GM18517 (cell line): ENCODE data around the gene MLST8.
"Not testable (repeated sequence)": the region's sequence is repeated elsewhere in the genome, so short reads cannot be mapped to it uniquely, and the experiment has no call there.

Source experiments
- ATAC-seq: cut with Tn5 transposase; IDR thresholded peaks from one replicate; pipeline ENCODE4 v1.9.1; 2021; ENCODE audit warnings: mild to moderate bottlenecking, moderate library complexity; ENCODE audit not compliant: unreplicated experiment

Gene MLST8

DNA sequence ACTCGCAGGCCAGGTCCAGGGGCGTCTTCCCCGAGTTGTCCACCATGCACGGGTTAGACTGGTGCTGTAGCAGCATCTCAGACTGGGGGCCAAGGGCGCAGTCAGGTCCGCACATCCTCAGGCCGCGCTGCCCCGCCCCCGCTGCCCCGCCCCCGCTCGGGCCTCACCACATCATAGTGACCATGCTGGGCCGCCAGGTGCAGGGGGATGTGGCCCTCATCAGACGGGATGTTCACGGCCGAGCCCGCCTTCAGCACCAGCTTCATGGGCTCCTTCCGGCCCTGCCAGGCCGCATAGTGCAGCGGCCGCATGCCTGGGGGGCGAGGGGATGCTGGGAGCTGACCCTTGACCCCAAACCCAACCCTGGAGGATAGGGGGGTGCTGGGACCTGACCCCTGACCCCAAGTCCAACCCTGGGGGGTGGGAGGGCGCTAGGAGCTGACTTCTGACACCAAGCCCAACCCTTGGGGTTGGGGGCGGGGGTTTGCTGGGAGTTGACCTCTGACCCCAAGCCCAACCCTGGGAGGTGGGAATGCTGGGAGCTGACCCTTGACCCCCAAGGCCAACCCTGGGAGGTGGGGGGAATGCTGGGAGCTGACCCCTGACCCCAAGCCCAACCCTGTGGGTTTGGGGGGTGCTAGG lies 15.9 kb upstream of the MLST8 start:
- ATAC-seq = no peak

DNA sequence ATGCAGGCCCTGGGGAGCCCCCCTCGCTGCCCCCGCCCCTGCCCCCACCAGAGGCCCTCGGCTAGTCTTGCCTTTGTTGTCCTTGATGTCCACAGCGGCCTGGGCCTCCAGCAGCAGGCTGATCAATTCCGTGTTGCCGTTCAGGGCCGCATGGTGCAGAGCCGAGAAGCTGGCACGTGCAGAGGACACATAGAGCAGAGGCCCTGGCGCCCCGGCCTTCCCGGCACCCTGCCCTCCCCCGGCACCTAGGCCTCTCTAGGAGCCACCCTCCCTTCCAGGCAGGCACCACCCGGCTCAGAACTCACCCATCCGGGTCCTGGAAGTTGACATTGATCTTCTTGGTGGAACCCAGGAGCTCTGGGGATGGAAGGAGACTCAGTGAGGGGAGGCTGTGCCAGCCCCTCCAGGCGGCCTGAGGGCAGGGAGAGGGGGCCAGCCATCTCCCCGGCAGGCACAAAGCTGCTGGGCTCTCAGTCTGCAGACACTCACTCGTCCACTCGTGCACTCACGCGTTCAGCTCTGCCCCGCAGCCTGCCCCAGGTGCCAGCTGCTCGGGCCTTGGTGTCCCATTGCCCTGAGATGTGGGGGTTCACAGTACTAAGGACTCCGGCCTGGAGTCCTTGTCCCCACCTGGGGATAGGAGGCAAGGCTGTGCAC lies 15.1 kb upstream of the MLST8 start:
- ATAC-seq = no peak

DNA sequence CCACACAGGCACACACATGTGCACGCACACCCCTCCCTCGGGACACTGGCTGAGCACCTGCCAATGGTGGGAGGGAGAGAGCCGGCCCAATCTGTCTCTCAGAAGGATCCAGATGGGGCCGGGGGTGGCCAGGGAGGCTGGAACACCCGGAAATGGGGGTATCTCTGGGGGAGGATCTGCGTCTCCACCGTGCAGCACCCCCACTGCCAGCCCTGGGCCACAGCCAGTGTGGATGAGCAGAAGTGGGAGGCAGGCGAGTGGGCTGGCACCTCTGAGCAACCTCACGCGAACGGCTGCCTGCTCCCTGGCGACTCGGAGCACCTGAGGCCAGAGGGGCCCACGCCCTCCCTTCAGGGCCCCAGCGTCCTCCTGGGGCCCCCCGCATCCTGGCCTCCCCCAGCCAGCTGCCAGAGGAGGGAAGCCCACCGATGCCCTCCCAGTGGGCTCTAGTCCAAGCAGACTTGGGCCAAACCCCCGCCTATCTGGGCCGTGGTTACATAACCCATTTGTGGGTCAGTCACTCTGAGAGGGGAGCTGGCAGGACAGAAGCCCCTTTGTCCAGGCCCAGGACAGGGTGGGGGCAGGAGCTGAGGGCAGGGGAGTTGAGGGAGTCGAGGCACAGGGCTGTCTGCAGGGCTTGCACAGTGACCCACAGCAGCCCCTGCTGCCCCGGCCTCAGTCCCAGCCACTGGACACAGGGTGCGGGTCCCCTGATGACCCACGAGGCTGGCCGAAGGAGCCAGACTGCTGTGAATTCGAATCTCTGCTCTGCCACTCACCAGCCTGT lies 14.4 kb upstream of the MLST8 start:
- no peak for ATAC-seq

DNA sequence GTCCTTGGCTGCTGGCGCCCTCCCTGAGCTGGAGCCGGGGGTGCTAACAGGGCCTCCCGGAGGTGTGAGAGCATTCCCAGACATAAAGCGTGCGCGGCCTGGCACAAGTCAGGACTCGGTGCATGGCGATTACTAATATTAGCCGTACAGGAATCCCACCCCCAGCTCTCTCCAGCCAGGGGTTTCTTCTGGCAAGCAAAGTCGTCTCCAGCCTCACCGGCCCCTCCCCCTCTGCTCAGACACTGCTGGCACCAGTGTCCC lies 13.9 kb upstream of the MLST8 start:
- ATAC-seq = no peak

DNA sequence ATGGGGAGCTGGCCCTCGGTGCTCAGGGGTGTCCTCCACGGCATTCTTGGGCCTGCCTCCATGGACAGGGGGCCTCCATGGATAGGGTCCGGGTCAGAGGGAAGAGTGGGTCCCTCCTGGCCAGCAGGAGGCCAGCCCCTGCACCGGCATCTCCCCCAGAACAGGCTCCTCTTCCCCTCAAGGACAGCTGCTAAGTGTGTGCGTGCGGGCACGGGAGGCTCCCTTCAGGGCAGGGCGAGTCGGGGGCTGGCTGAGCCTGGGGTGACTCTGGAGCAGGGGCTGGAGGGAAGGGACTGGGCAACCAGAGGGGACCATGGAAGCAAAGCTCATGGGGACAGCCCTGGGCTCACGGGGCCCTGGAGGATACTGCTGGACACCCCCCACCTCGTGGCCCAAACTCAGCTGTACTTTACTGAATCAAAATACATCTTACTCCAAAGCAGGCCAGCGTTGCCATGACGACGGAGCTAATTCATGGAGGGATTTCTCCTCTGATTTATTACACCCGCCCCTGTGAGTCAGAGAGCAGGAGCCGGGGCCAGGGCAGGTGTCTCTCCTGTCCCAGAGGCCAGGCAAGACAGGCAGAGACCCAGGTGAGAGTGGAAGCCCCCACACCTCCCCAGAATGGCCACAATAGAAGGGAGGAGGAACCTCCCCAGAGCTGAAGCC lies 11.0 kb upstream of the MLST8 start:
- no peak for ATAC-seq

DNA sequence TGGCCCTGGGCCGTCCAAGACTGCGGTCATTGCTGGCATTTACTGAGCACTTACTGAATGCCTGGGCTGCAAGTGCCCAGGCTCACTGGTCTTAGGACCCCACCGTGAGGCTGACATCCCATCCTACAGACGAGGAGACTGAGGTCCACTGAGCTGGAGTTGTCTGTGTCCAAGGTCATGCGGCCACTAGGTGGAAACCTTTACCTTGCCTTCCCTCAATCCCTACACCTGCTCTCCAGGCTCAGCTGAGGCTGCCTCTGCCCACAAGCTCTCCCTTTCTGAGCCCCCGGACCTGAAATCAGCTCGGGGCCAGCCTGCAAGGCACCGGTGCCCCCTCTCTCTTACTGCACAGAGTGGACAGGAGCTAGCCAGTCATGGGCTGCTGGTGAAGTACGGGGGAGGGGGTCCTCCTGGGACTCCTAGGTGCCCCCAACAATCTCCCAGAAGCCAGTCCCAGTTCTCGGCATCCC lies 10.4 kb upstream of the MLST8 start:
- ATAC-seq = no peak

DNA sequence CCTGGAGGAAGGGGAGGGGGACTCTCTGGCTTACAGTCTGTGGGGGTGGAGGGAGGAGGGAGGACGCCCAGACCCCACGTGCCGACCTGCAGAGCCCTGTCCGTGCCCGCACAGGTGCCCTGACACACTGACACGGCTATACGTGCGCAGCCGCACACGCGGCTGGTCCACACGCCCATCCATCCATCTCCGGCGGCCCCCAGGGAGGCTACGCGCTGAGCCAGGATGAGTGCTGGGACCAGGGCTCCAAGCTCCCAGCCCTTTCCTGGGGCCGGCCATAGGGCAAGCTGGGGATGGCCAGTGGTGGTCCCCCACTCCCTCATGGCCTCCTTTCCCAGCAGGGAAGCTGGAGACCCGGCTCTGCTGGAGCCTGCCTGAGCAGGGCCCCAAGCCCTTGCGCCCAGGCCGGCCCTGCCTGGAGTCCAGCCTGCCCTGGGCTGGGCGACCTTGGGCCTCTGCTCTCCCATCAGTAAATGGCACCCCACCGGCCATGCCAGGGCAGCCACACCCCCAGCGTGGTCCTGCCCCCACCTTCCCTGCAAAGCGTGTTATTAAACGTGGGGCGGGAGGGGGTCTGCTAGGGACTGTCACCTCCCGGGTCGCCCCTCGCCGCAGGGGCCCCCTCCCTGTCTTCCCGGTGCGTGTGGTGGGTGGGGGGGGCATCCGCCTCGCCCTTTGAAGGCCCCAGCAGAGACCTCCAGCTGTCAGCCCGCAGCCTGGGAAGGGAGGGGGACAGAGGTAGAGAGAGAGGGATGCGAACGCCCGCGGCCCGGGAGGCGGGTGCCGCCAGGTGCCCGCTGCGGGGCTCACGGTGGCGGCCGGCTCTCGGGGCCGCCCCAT lies 9.7 kb upstream of the MLST8 start:
- no peak for ATAC-seq

DNA sequence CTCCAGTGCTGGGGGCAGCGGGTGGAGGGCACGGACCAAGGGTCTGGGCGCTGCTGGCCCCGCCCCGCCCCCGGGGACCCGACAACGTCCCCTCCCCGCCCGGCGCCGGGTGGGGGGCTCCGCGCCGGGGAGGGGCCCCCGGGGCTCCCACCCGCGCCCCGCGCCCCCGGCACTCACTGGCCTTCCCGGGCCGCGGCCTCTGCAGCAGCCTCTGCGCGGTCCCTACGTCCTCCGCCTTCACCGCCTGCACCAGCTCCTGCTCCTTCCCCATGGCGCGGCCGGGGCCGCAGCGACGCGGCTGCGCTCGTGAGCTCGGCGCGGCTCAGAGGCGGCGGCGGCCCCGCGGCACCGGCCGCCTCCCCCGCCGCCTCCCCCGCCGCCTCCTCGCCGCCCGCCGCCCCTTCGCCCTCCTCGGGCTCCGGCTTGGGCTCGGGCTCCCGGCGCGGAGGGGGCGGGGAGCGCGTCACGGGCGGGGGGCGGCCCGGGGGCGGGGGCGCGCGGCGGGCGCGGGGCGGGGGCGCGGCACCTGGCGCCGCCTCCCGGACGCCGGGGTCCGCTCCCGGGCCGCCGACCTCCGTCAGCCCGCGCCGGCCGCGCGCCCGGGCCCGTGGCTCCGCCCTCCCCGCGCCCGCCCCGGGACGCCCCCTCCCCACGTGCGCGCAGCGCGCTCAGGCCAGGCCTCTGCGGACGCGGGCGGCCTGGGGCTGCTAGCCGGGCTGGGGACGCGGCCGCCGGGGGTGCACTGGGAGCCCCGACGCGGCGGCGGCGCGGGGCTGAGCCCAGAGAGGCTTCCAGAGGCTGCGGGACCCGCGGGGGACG lies 8.9 kb upstream of the MLST8 start, which contains the start of gene CASKIN1:
Gene CASKIN1 (minus strand): TSS at position 444 of the 819 bp plus-strand sequence. CDS start 173 bp downstream, at position 271.
- no peak for ATAC-seq

DNA sequence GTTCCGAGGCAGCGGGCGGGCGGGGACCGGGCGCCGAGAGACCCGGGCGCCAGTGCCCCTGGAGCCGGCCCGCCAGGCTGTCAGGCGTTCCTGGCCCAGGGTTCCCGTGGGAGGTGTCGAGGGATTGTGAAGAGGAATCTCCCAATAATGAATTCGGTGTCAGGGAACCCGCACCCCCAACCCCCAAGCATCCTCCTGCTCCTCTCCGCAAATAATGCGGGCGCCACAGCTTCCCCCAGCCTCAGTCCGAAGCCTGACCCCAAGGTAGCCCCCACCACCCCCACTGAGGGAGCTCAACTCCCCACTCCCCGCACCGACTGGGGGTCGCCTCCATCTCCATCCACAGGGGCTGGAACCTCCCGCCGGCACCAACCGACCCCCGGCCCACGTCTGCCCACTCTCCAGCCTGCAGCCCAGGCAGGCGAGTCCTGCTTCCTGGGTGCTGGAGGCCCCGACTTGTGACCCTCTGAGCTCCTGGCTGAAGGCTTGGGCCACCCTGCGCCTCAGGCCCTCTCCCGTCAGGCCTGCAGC lies 8.2 kb upstream of the MLST8 start:
- ATAC-seq = no peak

DNA sequence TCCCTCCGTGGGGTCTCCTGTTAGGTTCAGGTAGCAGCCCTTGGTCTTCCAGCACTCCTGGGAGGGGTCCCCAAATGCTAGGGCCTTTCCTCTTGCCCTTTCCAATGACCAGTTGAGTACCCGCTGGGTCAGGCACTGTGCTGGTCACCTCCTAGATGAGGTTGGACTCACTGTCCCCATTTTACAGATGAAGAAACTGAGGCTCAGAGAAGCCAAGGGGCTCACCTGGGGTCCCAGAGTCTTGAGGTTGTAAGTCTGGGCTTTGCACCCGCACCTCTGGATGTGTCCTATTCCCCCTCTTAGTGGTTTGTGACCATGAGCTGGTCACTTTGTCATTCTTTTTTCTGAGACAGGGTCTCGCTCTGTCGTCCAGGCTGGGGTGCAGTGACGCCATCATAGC lies 7.5 kb upstream of the MLST8 start:
- no peak for ATAC-seq

DNA sequence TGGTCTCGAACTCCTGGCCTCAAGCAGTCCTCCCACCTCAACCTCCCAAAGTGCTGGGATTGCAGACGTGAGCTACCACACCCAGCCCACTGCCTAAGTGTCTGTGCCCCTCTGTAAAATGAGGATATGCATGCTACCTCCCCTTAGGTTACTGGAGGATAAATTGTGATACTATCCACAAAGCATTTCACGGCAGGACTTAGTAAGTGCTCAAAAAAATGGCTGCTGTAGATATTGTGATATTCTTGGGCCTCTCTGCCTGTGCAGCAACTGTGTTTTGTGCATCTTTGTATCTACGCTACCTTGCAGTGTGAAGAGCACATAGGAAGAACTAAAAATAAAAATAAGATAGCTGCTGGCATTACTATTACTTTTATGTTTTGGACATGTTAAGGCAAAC lies 7.0 kb upstream of the MLST8 start:
- ATAC-seq = no peak

DNA sequence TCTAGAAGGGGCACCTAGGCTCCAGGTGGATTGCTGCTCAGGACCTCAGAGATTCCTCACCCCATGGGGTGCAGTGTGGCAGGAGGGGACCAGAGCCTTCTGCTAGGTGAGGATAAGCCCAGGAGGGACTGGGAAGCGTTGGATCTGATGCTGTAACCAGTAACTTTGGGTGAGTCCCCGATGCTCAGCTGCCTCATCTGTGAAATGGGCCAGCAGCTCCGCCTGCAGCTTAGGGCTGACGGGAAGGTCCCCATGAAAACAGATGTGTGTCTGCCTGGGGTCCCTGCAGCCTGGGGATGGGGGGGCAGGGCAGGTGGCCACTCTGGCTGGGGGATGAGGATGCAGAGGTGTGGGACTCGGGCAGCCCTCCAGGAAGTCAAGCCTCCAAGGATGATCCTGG lies 6.2 kb upstream of the MLST8 start:
- no peak for ATAC-seq

DNA sequence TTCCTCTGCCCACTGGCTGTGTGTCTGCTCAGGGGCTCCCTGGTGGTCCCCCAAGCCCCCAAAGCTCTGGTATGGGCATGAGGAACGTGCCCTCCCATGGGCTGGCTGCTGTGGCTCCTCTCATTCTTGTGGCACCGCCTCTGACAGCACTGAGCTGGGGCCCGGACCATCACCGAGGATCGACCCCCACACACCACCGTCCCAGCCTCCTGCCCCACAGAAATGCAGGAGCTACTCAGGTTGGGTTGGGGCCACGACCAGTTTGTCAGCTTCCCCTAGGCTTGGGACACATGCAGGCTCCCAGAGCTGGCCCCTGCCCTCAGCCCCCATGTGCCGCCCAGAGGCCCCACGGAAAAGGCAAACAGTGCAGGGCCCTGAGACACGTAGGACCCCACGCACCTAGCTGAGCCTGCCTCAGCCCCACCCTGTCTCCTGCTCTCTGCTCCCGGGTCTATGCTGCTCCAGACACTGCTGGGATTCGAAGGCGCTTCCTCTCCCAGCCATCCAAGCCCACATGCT lies 5.6 kb upstream of the MLST8 start:
- no peak for ATAC-seq

DNA sequence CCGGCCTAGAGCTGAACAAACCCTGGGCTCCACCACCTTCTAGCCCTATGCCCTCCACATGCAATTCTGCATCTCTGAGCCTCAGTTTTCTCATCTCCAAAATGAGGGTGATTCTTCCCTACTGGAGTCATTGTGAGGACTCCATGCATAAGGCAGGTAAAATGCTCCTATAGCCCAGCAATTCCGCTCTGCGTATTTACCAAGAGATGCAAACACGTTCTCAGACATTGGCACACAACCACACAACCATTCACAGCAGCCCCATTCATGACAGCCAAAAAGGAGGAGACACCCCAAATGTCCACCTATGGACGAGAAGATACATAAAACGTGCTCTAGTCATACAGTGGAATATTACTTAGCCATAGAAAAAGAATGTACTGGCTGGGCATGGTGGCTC lies 4.9 kb upstream of the MLST8 start:
- no peak for ATAC-seq

DNA sequence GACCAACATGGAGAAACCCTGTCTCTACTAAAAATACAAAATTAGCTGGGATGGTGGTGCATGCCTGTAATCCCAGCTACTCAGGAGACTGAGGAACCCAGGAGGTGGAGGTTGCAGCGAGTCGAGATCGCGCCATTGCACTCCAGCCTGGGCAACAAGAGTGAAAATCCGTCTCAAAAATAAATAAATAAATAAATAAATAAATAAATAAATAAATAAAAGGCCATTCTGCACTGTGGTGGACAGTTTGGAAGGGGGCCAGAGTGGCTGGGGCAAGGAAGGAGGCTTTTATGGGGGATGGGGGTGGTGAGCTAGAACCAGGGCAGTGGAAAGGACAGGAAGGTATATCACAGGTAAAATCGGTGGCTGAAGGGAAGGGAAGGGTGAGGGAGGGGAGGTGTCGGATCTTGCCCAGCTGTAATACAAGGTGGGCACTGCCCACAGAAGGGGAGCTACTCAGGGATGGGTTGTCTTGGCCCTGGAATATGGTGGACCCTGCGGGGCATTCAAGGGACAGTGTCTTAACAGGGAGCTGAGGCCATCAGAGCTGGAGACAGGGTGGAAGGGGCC lies 2.0 kb upstream of the MLST8 start:
- not testable (repeated sequence) for ATAC-seq

DNA sequence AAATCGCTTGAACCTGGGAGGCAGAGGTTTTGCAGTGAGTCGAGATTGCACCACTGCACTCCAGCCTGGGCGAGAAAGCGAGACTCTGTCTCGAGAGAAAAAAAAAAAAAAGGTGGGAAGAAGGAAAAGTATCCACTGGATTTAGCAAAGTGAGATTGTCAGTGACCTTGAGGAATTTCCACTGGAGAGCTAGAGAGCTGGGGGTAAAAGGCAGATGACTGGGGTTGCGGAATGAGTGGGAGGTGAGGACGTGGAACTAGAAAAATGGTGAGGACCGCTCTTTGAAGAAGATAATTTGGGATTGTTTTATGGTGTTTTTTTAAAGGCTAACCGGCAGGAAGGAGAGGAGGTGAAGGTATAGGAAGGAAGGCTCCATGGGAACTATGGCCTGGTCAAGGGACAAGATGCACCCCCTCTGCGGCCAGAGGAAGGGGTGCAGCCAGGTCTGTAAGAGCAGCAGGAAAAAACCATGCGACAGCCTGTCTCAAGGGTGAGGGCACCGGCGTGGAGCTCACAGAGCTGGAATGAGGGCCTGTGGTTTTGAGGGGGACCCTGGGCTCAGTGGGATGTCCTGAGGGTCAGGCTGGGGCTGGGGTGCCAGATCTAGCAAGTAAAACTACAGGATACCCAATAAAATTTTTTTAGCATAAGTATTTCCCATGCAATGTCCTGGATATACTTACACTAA lies 694 bp upstream of the MLST8 start:
- ATAC-seq = no peak

DNA sequence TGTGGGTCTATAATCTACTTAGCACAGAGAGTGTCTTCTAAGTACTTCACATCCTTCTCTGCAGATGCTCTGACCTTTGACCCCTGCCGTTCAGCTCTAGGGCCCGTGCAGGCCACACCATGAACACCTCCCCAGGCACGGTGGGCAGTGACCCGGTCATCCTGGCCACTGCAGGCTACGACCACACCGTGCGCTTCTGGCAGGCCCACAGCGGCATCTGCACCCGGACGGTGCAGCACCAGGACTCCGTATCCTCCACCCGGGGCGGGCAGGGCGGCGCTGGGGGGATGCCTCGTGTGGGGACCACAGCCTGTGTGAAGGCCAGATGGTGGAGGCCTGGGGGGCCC lies 686 bp downstream of the MLST8 start:
- no peak for ATAC-seq

DNA sequence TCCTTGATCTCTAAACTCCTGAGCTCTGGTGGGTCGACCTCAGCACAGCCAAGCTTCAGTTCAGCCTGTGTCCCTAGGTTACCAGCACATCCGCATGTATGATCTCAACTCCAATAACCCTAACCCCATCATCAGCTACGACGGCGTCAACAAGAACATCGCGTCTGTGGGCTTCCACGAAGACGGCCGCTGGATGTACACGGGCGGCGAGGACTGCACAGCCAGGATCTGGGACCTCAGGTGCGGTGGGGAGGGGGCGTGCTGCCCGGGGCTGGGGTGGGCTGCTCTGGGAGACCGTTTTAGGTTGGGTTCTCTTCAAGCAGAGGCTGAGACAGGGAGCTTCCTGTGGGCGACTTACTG lies 1.1 kb downstream of the MLST8 start:
- ATAC-seq = no peak
